ENCODE results near the gene UBR4.
A peak's percentile ranks its signal among the peaks of the same experiment; 100 is the strongest.

UBR4 gene

GRCh38 chr1:19213580-19213979 lies 3.5 kb upstream of the UBR4 start:
- no peak for TF ChIP-seq CTCF (IDR thresholded peaks at IDR 0.05; ENCODE audit: insufficient read depth, low read depth, low read length, missing control alignments)
- DNase-seq (ENCODE audit: low read depth): no peak
- no peak overlapping the region for H3K4me3 ChIP-seq (ENCODE audit: low read length)

DNA sequence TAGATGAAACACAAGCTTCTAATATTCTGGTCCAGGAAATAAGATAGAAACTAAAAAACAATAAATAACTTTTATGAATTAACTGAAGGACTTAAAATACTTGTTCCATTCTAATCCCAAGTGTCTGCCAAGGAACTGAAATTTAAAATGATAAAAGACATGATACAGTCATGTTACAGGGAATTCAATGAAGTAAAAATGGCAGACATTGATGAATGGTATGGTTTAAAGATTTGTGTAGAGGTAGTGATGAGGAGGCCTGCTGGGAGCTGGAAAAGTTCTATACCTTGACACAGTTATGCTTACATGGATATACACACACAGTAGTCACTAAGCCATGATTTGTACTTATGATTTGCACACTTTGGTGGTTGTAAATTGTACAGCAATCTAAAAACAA lies 2.1 kb upstream of the UBR4 start:
- no peak overlapping the region for H3K4me3 ChIP-seq (ENCODE audit: low read length)
- DNase-seq (ENCODE audit: low read depth): no peak
- no peak for TF ChIP-seq CTCF (IDR thresholded peaks at IDR 0.05; ENCODE audit: insufficient read depth, low read depth, low read length, missing control alignments)

DNA sequence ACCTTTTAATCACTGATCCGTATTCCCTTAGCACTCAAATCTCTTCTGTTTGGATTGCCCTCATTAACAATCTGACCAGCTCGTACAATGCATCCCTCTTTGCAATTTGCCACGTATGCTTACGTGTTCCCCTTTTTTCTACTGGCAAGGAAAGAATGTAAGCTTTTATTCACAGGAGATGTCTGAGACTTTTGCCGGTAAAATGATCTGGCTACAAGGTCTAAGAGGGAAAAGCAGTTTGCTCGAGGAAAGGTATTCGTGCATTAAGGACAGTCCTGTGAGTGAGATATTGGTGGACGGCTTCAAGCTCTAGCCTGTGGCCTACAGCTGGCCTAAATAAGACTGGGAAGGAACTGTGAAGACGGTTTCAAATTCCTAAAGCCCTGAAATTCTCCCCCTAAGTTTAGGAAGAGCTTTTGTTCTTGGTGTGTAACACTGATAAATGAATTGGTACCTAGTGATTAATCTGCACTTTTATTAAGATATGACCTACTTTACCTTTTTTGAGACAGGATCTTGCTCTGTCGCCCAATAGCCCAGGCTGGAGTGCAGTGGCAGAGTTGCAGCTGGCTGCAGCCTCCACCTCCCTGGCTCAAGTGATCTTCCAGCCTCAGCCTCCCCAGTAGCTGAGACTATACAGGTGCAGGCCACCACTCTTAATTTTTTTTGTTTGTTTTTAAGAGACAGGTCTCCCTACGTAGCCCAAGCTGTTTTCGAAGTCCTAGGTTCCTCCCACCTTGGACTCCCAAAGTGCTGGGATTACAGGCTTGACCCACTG lies 895 bp upstream of the UBR4 start:
- peak overlapping the region; percentile 82 for H3K4me3 ChIP-seq (ENCODE audit: low read length)
- no peak for TF ChIP-seq CTCF (IDR thresholded peaks at IDR 0.05; ENCODE audit: insufficient read depth, low read depth, low read length, missing control alignments)
- peak; percentile 4 for DNase-seq (ENCODE audit: low read depth)

GRCh38 chr1:19209439-19209989 lies 552 bp downstream of the UBR4 start:
- no peak for TF ChIP-seq CTCF (IDR thresholded peaks at IDR 0.05; ENCODE audit: insufficient read depth, low read depth, low read length, missing control alignments)
- peak; percentile 39 for DNase-seq (ENCODE audit: low read depth)
- H3K4me3 ChIP-seq (ENCODE audit: low read length): peak overlapping the region; percentile 82

- TF ChIP-seq CTCF (IDR thresholded peaks at IDR 0.05; ENCODE audit: insufficient read depth, low read depth, low read length, missing control alignments): no peak
- peak; percentile 36 for DNase-seq (ENCODE audit: low read depth)
Measured at GRCh38 chr1:19208710-19209438, 1.2 kb downstream of the UBR4 start.

DNA sequence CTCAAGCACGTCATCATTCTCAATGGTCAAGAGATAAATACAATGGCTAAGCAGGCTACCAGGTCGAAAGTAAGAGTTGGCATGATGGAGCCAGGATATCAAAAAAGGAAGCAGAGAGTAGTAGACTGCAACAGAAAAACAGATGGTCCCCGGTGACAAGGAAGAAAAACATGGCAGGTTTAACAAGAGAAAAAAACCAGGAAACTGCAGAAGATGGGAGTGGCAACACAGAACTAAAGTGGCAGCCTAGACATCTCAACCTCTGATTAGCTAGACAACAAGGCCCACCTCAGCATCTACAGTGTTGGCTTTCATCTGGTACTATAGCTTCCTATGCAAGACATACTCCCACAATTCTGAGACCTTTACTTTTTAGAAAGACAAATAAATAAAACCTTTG lies 3.1 kb downstream of the UBR4 start:
- H3K4me3 ChIP-seq (ENCODE audit: low read length): no peak overlapping the region

More at GRCh38 chr1:19208710-19209438, 1.2 kb downstream of the UBR4 start:
- peak overlapping the region; percentile 82 for H3K4me3 ChIP-seq (ENCODE audit: low read length)

More for the DNA sequence above, 3.1 kb downstream of the UBR4 start:
- TF ChIP-seq CTCF (IDR thresholded peaks at IDR 0.05; ENCODE audit: insufficient read depth, low read depth, low read length, missing control alignments): no peak
- no peak for DNase-seq (ENCODE audit: low read depth)
